GM21737 (cell line): ENCODE results near the gene ABCA12.

Source experiments
- ATAC-seq: cut with Tn5 transposase; IDR thresholded peaks from one replicate; pipeline ENCODE4 v1.9.1; 2021; ENCODE audit warnings: mild to moderate bottlenecking, moderate library complexity; ENCODE audit not compliant: unreplicated experiment

ABCA12 gene

DNA sequence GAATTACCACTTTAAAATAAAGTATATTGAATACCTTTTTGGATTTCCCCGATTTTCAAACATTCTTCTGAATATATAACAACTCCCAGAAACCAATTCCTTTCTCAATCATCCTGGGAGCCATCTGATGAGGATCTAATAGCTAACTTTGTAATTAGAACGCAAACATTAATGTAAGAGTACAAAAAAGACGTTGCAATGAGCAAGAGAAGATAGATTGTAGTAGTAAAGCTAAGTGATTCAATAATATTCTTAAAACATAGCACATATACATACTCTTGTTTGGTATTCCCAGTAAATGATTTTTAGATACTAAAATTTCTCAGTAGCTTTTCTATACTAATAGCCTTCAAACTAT lies 1.1 kb downstream of the ABCA12 start:
- no peak for ATAC-seq

DNA sequence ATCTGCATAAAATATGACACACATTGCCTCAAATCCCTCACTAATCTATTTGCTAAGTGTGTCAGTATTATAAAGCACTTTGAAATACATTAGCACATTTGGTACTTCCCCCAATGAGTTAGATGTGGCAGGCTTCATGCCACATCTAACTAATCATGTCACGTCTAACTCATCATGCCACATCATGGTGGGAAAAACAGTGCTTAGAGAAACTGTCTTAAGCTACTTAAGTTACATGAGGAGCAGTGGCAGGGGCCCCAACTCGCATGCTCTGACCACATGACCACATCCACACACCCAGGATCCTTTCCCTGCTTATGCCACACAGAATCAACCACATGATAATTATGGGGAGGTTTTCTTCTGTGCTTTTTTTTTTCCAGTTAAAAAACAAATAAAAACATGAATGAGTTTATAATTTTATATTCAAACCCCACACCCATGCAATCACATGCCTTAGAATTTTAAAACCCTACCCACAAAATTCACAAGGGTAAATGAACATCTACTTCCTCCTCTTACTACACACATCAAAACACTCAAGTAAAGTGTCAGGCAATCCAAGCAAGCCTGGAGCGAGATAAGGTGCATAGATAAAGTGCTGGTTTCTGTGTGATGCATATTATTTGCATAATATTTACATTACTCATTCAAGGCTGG lies 1.6 kb downstream of the ABCA12 start:
- ATAC-seq, result no peak

DNA sequence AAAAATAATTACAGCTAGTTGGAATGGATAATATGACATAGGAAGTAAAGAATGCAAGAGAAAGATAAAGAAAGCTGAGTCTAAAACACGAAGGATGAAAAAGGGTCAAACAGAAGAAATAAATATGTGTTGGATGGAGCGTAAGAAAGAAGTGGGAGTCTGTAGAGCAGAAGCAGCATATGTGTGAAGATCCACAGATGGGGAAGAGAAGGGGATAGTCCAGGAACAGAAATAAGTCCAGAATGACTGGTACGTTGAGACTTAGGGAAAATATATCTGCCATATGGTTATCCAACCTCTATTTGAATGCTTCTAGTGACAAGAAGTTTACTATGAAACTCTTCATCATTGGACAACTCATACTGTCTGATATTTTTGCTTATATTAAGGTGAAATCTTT lies 18.0 kb downstream of the ABCA12 start:
- ATAC-seq, result no peak

DNA sequence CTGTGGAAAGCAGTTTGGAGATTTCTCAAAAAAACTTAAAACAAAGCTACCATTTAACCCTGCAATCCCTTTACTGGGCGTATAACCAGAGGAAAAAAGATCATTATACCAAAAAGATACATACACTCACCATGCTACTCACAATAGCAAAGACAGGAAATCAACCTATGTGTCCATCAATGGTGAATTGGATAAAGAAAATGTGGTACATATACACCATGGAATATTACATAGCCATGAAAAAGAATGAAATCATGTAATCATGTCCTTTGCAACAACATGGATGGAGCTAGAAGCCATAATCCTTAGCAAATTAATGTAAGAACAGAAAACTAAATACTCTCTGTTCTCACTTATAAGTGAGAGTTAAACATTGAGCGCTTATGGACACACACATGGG lies 18.6 kb downstream of the ABCA12 start:
- ATAC-seq, result no peak

DNA sequence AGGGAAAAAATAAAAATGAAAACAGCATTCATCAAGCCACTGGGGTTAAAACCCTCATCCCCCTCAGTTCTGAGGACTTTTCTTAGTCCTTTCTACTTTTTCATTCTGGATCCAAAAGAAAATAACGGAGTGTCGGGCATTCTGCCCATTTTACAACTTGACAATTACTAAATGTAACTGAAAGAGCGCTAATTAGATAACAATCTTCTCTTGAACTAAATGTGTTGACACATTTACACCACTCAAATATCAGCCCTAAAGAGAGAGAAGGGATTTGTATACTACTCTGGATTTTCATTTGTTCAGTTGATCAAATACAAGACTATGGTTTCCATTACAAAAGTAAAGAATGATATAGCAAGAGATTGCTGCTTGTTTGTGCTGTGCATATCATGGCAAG lies 27.5 kb downstream of the ABCA12 start:
- no peak for ATAC-seq

DNA sequence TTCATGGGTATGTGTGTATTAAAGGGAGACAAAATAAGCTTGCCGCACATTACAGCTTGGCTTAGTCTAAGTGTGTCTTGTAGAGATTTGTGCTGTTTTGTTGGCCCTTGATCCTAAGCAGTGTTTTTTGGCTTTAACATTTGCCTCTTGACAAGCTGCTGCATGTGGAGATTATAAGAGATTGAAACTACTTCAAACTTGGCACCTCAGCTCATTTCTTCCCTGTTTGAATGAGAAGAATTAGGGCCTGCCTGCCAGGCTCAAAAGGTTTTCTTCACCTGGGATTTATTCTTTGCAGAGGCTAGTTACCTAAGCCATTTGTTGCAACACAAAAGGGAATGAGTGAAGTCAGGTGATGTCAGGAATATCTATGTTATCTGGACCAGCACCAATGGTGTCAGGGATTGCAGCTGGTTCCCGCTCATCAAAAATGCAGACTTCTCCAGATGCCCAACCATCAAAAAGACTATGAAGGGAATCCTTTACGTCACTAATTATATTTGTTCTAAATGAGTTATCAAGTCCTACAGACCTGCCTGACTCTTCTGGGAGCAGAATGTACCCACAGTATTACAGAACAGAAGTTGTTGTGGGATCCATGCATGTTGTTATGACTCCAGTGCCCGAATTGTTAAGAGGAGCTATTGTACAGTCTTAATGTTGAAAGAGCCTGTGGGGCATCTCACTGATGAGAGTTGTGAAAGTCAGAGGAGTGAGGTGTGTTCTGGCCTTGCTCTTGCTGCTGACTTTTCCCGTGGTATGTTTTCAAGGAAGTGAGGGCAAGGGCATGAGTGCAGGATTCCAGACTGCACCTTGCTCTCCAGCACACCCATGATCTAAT lies 31.0 kb downstream of the ABCA12 start:
- no peak for ATAC-seq

DNA sequence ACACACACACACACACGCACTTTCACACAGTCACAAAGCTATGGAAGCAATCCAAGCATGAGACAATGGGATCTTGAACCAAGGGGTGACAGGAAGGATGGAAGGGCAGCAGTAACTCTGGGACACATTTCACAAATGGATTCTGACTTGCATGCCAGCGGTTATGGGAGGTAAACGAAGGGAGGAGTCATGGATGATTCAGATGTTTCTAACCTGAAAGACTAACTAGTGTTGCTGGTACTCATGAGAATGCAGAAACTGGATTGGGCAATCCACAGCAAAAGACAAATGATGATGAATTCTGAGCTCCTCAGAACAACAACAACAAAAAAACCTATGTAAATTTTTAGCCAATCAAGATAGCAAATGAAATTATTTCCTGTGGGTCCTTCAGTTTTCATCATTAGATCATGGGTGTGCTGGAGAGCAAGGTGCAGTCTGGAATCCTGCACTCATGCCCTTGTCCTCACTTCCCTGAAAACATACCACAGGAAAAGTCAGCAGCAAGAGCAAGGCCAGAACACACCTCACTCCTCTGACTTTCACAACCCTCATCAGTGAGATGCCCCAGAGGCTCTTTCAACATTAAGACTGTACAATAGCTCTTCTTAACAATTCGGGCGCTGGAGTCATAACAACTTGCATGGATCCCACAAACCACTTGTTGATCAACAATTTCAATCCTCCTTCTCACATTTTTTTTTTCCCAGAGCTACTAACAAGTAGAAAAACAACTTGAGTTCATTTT lies 32.6 kb downstream of the ABCA12 start:
- no peak for ATAC-seq

DNA sequence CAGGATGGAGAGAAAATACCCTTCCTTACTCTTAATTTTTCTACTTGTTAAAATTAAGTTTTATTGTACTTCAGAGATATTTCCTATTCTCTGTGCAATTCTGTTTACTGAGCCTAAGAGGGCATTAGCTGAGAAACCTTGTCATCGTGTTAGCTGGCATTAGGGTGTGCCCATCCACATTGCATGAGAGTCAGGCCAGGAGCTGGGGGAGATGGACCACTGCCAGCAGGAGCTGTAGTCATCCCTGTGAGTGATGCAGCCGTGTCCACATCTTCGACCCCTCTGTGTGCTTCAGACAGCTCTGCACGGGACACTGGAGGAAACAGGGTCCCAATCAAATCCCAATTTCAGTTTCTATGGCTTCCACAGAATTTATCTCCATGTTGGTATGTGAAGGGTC lies 34.2 kb downstream of the ABCA12 start:
- ATAC-seq, result no peak

DNA sequence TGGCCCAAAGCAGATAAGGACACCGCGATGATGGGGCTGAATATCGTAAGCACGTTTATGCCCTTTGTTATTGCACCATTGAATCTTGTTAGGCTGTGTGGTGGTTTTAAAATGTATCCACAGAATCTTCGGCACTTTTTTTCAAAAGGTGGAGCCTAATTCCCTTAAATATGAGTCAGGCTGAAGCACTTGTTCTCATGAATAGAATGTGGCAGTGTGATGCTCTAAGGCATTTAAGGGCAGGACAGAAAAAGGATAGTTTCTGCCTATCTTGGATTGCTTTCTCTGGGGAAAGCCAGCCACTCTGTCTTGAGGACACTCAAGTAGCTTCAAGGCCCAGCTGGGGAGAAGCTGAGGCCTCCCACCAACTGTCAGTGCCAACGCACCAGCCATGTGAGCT lies 39.6 kb downstream of the ABCA12 start:
- ATAC-seq, result no peak

DNA sequence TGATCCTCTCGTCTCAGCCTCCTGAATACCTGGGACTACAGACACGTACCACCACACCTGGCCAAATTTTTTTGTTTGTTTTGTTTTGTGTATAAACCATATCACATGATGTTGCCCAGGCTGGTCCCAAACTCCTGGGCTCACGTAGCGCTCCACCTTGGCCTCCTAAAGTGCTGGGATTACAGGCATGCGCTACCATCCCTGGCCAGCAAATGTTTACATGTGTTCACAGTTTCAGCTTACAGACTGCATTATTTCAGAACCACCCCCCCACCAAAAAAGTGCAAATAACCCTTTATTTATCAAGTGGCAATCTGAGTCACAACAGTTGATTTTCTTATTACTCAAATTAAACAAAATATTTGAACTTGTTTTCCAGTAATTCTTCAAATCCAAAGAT lies 54.3 kb downstream of the ABCA12 start:
- ATAC-seq, result no peak

DNA sequence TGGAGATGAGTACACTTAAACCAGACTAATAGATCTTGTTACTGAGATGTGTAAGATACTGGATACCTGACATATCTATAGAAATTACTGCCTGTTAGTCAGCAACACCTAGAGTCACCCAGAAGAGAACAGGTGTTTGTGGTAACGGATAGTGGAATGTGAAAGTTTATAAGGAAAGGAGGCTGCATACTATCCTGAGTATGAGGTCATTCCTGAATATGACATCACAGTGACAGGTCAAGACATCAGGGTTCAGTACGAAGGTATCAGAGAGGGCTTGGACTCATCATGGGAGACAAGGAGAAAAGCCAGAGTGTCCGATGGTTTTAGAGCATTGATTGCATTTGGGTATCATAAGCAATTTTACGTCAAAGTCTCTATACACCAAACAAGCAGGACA lies 55.3 kb downstream of the ABCA12 start:
- ATAC-seq, result no peak

DNA sequence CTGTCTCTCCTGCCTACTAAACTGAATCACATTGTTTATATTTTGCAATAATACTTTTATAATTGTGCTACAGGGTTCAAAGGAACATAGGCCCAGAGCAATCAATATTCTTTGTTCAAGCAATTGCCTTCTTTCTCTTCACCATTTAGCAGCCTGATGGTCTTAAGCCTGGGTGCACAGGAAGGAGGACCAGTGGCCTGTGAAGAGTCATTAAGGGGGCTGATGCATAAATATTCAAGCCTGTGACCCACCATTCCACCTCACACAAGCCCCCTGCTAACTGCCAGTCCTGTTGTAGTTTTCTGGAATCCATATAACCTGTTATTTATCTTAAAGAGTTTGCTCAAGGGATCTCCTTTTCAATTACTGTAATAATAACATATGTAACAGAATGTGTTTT lies 56.0 kb downstream of the ABCA12 start:
- no peak for ATAC-seq

DNA sequence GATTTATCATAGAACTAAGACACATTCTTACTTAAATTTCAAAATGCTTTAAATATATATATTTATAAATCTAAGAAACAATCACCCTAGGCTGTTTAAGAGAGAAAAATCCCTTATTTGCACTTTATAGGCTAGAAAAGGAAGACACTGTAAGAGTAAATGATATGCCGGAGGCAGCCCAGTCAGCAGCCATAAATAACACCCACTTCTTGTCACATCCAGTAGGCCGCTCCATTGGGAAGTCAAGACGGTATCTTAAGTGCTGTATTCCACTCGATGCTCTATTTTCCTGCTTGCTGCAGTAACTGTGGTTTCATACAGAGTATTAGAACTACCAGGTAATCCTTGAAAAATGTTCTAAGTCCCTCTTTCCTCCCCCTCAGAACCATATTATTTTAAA lies 57.9 kb downstream of the ABCA12 start:
- ATAC-seq, result no peak

DNA sequence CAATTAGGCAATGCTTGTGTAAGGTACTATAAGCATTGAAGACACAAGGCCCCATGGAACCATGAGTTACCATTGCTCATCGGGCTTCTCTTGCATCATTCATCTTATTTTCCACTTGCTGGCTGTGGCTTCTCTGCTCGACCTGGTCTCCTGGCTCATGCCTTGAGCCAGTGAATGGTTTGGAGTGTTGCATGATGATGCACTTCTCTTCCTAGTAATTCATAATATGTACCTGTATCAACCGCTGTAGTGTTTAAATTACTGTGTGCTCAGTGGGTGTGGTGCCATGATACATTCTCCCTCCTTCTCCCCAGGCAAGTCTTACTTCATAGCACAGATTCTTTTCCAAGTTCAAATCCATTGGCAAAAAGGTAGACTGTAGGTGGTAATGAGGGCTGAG lies 66.8 kb downstream of the ABCA12 start:
- ATAC-seq, result no peak

DNA sequence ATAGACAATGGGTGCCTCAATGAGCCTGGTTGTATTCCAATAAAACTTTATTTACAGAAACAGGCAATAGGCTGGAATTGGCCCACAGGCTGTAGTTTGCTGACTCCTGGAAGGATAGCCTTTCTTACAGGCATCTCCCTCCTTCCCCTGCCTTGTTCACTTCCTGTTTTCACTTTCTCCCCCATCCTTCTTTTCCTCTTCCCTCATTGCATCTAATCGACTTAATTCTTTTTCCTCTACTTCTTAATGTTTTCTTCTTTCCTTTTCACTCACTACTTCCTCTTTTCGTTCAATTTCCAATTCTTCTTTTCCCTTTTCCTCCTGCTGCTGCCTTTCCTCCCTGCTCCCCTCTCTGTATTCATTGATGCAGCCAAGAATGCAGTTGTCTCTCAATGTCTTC lies 70.0 kb downstream of the ABCA12 start:
- ATAC-seq, result no peak

DNA sequence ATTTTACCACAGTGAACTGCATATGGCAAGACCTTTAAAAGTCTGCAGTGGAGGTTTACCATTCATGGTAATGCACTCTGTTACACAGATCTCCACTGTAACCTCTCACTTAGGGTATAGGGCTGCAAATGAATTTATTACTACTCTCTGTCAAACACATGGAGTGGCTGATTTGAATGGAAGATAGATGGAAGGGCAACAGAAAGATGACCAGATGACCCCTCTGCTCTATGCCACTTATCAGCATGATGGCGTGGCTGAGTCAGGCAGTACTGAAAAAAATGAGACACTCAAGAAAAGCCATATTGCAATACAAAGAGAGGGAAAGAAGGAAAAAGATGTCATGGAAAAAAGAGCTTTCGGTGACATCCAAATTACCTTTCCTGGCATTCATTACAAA lies 72.3 kb downstream of the ABCA12 start:
- no peak for ATAC-seq

DNA sequence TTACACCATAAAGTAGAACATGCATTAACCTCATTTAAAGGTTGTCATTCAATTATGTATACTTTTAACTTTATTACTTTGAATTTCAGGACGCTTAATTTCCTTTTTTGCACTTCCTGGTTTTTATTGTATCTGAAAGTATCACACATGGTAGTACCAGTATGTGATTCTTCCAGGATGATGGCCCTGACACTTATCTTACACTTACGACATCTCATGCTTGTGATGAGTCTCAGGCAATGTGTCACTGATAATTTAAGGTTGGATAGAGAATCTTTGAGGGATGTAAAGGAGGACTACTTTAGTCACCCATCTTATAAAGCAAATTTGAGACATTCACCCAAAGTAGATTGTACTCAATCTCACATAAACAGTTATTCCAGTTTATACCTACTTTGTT lies 74.9 kb downstream of the ABCA12 start:
- no peak for ATAC-seq

DNA sequence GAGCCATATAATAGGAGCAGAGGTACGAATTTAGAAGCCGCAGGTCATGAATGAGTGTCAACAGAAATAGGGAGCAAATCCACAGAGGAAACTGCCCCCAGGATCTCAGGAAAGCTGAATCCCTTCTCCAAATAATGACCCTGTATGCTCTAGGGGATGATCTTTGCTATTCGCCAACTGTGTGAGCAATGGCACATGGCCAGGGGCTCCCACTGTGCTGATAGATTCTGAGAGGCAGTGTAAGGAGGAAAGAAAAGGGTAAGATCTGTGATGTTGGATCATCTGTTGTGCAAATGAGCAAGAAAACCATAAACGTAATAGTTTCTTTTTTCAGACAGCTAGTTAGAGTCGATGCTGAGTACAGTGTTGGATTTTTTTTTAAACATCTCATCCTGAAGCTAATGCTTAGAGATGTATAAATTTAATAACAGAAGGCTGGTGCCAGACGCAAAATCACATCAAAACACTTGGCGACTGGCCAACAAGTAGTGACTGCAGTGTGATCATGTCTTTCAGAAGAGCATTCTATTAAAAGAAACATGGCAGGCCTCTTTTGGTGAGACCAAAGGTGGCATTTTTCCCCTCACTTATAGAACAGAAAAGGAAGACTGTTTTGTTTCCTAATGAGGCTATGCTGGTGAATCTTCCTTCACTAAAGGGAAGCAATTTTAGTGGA lies 77.4 kb downstream of the ABCA12 start:
- ATAC-seq, result no peak

DNA sequence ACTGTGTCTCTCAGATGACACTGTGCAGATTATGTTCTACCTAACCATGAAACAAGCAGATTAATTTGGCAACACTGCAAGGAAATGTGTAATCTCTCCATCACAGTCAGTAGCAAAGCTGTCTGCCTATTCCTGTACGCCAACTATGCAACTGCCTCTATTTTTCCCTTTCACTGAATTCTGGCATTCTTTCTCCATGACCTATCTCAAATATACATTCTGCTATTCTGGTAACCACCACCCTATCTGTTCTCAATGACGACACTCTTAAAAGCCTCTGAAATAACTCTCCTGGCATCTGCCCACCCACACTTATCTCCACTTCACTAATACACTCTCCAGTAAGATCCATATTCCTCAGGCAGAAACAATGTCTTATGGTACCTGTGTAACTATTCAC lies 78.7 kb downstream of the ABCA12 start:
- ATAC-seq, result no peak

DNA sequence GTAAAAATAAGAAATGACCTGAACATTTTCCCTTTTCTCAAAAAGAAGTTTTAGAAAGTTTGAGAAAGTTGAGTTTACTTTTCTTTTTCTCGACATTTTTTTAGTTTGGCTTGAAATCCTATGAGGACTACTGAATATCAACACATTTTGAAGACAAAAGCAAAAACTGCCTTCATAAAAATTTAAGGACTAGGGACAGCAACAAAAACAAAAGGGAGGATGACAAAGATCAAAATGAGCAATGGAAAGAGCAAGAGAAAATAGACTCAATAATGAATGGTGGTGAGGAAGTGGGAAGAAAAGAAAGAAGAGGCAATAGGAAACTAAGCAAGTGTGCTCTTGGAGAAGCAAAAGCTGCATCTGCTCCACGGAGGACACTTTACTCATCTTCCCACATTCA lies 82.5 kb downstream of the ABCA12 start:
- no peak for ATAC-seq

DNA sequence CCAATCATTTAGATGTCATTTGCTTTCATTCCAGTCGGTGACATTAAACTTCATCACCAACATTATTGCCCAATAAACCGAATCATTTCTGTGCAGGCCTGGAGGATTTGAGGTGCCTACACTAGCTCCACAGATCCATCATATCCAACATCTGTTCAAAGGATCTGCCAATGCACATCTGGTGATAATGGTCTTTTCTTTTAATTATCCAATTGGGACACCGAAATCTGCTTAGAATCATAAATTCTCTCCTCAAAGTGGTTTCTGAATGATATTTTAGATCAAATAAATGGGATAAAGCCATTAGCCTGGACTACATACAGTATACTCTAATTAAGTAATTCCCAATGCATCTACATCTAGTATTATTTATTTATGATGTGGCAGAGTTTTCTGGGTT lies 85.6 kb downstream of the ABCA12 start:
- no peak for ATAC-seq

DNA sequence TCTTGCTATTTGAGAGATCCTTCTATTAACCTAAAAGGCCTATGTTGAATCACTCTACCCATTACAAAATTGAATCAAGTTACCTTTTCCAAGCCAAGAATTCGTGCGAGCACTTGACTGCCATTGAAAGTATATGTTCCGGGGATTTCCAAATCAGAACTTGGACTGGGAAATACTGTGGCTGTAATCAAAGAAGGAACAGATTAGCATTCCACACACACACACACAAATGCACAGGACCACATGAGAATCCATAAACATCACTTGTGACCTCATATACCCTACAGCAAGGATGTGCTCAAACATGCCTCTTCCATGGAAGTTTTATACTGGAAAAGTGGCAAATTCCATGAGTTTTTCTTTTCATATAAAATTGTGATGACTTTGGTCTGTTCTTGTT lies 86.0 kb downstream of the ABCA12 start:
- no peak for ATAC-seq
